DLD1 (cell line): ENCODE measurements around the gene FAM20C.
"Not testable (repeated sequence)": the region's sequence is repeated elsewhere in the genome, so short reads cannot be mapped to it uniquely, and the experiment has no call there.

Experiments
- in situ Hi-C: cut with HindIII; loops from 2 replicates; pipeline ENCODE4 v1.10.0; 2017; ENCODE audit warnings: low sequenced_read_pairs

Gene FAM20C

GRCh38 chr7:205115-206010, 13.0 kb downstream of the FAM20C start:
- in situ Hi-C loops: no loop called here

GRCh38 chr7:206351-206750, 14.0 kb downstream of the FAM20C start:
- in situ Hi-C loops: not testable (repeated sequence)

- in situ Hi-C loops: no loop called here
Measured at GRCh38 chr7:207418-208129, 15.2 kb downstream of the FAM20C start.

GRCh38 chr7:208130-208673, 15.8 kb downstream of the FAM20C start:
- in situ Hi-C loops: no loop called here

- in situ Hi-C loops: no loop called here
Measured at GRCh38 chr7:208816-209215, 16.4 kb downstream of the FAM20C start.

GRCh38 chr7:209416-209815, 17.0 kb downstream of the FAM20C start:
- in situ Hi-C loops: no loop called here

- in situ Hi-C loops: no loop called here
Measured at GRCh38 chr7:209906-210305, 17.5 kb downstream of the FAM20C start.

- in situ Hi-C loops: no loop called here
Measured at GRCh38 chr7:210401-210925, 18.1 kb downstream of the FAM20C start.

GRCh38 chr7:211033-211714, 18.8 kb downstream of the FAM20C start:
- in situ Hi-C loops: no loop called here

- in situ Hi-C loops: no loop called here
Measured at GRCh38 chr7:211715-212058, 19.3 kb downstream of the FAM20C start.

GRCh38 chr7:212754-213153, 20.4 kb downstream of the FAM20C start:
- in situ Hi-C loops: no loop called here

GRCh38 chr7:213324-213993, 21.1 kb downstream of the FAM20C start:
- in situ Hi-C loops: no loop called here

- in situ Hi-C loops: no loop called here
Measured at GRCh38 chr7:214410-215212, 22.2 kb downstream of the FAM20C start.

- in situ Hi-C loops: no loop called here
Measured at GRCh38 chr7:216360-217300, 24.3 kb downstream of the FAM20C start.

GRCh38 chr7:217781-218180, 25.4 kb downstream of the FAM20C start:
- in situ Hi-C loops: no loop called here

GRCh38 chr7:218316-218715, 25.9 kb downstream of the FAM20C start:
- in situ Hi-C loops: no loop called here

- in situ Hi-C loops: no loop called here
Measured at GRCh38 chr7:218896-219580, 26.7 kb downstream of the FAM20C start.

GRCh38 chr7:219581-220150, 27.3 kb downstream of the FAM20C start:
- in situ Hi-C loops: no loop called here
